Cerebellar nuclear complex (tissue), 1 donor: ENCODE data around the gene NEGR1.

ENCODE experiments used
- DNase-seq, 2 experiments: peaks; one replicate each; lab custom pipeline; 2025; lab: John Stamatoyannopoulos, UW

Gene NEGR1

GRCh38 chr1:71625004-71625403, 657.3 kb downstream of the NEGR1 start:
- DNase-seq = no peak

- DNase-seq = no peak
Observed at GRCh38 chr1:71623888-71624287, 658.5 kb downstream of the NEGR1 start.

DNA sequence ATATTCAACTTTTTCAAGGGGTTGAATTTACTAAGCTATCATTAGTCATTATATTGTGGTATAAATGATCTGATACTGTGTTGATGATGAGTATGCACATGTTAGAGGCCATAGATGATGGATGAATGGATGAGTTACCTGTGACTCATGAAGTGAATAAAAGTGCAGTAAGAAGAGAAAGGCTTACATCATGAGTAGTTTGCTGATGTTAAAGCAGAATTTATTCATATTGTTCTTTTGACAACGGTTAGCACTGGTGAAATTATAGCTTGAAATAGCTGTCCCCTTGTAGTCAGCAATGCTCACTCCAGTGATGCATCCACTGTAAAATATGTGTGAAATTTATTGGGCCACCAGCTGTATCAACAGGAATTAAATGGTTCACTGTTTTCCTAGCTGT, 660.6 kb downstream of the NEGR1 start:
- DNase-seq = no peak

DNA sequence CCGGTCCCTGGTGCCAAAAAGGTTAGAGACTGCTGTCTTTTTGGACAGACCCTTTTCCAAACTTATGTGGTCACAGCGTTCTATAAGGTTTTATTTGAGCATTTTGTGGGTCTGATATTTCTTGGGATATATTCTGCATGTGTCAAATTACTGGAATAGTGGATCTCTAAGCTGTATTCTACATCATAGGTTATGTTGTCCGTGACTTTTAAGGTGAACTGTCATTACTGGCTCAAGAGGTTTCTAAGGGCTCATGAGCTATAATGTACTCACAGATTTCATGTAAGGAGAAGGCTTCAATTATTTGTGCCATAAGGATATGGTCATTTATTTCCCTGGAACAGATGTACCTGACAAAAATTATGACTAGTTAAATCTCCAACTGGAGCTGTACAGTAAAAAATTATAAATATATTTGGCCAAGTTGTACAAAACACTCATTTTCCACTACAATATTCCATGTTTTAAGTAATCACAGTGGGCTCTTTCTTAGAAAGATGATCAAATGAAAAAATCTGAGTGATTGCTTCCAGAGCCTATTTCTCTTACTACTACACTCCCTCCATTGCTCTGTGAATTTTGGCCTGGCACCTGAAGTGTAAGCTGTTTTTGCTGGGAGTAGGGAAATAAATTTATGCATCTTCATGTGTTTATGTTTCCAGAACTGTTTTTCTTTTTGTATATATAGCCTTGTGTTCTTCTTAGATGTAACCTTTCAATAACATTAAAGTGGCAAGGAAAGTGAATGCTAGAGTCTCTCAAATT, 663.4 kb downstream of the NEGR1 start:
- no peak for DNase-seq

DNA sequence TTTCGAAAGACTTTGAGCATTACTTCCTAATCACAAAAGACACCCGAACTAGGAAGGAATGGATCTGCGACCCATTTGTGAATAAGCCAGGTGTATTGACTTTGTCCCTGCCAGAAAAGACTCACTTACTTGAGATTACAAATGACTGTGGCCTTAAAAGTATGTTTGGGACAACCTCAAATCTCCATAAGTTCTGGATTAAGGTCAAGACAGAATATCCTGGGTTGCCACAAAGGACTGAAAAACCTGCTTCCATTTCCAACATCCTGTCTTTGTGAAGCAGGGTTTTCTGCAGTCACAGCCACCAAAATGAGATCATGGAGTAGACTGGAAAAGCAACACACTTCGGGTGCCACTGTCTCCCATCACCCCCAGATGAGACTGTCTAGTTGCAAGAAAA, 664.1 kb downstream of the NEGR1 start:
- DNase-seq = no peak

GRCh38 chr1:71610476-71610875, 671.9 kb downstream of the NEGR1 start:
- no peak for DNase-seq

- no peak for DNase-seq
Observed at GRCh38 chr1:71603044-71603776, 679.1 kb downstream of the NEGR1 start.

GRCh38 chr1:71600023-71600422, 682.3 kb downstream of the NEGR1 start:
- DNase-seq = no peak

DNA sequence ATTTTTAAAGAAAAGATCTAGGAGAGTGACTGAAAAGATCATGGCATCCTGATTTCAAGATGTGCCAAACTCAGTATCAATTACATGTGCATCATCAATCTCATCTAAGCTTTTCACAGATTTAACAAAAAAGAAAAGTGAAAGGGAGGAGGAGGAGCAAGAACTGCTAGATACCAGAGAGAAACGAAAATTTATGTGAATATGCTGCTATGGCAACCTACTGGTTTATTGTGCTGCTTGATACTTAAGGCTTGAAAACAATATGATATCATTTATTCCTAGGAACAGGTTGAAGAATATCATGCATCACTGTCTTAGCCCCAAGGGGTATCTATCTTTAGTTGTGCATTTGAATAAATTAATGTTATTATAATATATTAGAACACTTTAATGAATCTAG, 683.0 kb downstream of the NEGR1 start:
- DNase-seq = no peak

- no peak for DNase-seq
Observed at GRCh38 chr1:71593523-71593922, 688.8 kb downstream of the NEGR1 start.

DNA sequence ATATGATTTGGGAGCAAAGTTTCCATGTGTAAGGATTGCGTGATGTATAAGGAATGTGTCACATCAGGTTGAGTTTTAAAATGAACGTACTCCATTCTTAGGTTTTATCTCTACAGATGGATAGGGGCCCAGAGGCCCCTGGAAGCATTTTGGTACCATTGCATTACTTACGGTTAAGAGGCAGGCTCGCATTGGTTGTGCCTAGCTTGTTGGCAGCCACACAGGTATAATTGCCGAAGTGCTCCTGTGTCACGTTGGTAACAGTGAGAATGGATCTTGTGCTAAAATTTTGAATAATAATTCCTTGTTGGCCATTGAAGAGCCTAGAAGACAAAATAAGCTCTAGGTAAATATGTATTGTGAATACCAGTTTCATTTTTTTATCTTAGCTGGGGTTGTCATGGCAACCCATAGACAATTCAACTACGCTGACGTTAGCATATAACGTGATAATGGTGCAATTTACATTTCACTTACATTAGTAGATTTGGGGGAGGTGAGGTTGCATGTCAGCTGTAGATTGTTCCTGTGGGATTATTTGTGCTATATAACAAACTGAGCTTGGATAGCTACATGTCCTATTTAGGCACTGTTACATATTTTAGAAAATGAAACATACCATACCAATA, 689.6 kb downstream of the NEGR1 start:
- DNase-seq = no peak

- DNase-seq = no peak
Observed at GRCh38 chr1:71589005-71589404, 693.3 kb downstream of the NEGR1 start.

- no peak for DNase-seq
Observed at GRCh38 chr1:71587961-71588360, 694.4 kb downstream of the NEGR1 start.

- no peak for DNase-seq
Observed at GRCh38 chr1:71586030-71586429, 696.3 kb downstream of the NEGR1 start.

DNA sequence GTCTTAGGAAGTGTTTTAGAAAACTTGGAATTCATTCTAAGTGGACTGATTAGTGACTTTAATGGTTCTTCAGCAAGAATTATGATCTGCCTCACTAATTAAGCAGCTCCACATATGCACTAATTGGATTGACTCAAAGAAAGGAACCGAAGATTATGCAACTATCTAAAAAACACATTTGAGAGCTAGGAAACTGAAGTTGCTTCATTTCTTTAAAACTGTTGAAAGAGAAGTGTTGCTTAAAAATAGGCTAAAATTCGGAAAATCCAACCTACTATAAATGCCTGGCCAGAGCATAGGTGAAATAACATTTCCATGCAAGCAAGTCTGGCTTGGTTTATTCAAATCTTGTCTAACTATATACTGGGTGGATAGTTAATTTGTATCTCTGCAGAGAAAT, 698.6 kb downstream of the NEGR1 start:
- DNase-seq = no peak

DNA sequence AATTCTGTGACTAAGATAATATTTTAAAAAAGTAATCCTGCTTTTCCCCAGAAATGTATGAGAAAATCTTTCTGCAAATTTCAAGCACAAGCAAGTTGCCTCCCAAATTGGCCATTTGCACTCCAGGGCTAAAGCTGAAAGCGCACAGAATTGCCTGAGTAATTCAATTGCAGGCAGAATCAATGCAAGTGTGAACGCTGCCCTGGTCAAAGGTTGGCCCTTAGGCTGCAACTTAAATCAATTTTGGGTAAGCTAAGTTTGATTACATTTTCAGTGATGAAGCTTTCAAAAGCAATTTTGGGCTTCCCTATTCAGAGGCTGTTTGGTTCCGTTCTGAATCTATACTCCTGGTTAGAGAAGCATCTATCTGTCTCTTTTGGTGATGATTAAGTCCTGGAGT, 699.7 kb downstream of the NEGR1 start:
- no peak for DNase-seq

DNA sequence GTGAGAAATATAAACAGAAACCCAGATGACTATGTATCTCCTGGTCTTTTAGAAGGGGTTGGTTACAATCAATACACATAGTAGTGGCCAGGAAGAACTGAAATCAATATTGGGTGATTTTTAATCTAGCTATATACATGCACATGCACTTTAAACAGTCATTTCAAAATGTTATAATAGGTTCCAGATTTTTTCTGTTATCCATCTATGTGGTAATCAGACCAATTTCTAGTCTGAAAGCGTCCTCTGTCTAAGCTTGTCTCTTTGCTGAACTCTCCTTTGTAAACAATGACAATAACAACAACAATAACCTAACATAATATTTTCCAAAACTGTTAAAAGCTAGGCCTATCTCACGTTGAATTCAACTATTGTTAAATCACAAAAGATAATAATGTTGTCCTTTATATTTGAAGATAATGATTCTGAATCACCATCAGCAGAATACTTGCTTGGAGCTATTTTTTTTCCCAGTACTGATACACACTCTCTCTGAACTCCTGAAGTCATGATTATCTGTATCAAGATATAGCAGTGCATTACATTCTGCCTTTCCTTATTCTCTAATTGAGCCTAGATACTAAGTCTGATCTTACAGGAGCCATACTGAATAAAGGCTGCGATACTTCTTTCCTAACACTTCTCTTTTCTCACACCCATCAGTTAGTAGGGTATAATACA, 704.7 kb downstream of the NEGR1 start:
- no peak for DNase-seq

DNA sequence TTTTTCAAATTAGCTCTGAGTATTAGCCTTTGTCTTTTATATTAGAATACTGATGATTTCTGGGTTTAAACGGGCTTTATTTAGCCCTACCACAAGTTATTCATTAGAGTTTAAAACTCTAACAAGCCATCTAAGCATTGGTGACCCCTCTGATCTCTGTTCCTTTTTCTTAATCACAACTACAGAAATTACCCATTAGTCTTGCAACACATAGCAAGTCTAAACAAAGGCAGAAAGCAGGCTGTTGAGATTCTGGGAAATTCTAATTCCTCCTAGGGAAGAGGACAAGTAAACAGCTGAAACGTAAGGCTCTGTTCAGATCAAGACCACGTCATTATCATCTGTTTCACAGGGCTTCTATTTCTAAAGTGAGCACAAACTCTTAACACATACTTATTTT, 710.3 kb downstream of the NEGR1 start:
- DNase-seq = no peak

GRCh38 chr1:71566413-71566812, 715.9 kb downstream of the NEGR1 start:
- DNase-seq = no peak

- DNase-seq = no peak
Observed at GRCh38 chr1:71565831-71566230, 716.5 kb downstream of the NEGR1 start.

DNA sequence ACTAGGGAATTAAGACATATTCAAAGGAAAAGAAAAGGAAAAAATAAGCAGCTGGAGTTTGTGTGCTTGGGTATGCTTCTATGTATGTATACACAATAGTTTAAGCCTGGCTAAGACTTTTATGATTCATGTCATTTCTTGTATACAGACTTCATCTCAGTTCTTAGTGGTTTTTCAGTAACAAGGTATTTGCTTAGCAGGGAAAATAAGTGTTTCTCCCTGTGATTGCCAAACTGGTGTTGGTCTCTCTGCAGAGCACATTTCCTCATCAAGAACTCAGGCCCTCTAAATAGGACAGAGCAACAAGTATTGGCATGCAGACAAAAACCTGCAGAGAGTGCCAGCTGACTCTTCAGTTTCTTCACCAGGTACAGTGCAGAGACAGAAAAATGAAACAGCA, 717.1 kb downstream of the NEGR1 start:
- DNase-seq = peak; percentile 76 to 93

DNA sequence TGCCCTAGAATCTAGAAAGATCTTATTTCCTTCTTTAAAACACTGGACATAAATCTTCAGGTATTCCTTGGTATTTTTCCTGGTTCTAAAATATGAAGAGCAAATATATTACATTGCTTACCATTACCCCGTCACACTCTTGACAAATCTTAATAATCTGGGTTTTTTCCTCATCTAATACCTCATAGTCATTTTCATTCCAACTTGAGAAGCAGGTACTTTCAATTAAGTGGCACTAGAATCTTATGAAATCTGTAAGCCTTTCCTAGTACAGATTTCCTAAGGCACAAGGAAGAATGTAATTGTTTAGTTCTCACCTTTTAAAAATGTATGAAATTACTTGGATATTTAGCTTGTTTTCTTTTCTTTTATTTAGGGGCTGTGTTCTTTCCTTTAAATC, 720.0 kb downstream of the NEGR1 start:
- no peak for DNase-seq

GRCh38 chr1:71561729-71562128, 720.6 kb downstream of the NEGR1 start:
- no peak for DNase-seq
